ENCODE data around the gene TWNK.

GRCh38 chr10:100967332-100967731, 20.0 kb upstream of the TWNK start:
- TF ChIP-seq CTCF (conservative IDR thresholded peaks at IDR 0.05 in 1 of 2, IDR thresholded peaks at IDR 0.05 in 1 of 2; ENCODE audit: extremely low read depth in 1 of 2, insufficient read depth in 1 of 2, low read depth in 1 of 2, low read length in 2 of 2): no peak
- TF ChIP-seq EZH2 (IDR thresholded peaks at IDR 0.05; ENCODE audit: borderline replicate concordance, low read length): no peak
